HS-5 (cell line): ENCODE measurements around the gene BBOF1.

Source experiments
- DNase-seq: peaks from one replicate; pipeline ENCODE4 v3.0.0-alpha.2; 2012; ENCODE audit warnings: low read depth

BBOF1 gene

DNA sequence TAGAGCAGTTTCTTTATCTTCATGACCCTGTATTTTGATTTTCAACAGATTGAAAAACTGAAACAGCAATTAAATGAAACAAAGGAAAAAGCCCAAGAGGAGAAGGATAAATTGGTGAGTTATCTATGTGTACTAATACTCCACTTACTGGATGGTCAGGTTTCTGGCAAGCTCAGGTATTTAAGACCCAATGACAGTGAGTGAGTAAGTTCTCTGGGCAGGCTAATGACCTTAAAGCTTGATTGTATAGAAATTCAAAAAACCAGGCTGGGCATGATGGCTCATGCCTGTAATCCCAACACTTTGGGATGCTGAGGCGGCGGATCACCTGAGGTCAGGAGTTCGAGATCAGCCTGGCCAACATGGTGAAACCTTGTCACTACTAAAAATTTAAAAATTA, 10.0 kb downstream of the BBOF1 start:
- no peak for DNase-seq

DNA sequence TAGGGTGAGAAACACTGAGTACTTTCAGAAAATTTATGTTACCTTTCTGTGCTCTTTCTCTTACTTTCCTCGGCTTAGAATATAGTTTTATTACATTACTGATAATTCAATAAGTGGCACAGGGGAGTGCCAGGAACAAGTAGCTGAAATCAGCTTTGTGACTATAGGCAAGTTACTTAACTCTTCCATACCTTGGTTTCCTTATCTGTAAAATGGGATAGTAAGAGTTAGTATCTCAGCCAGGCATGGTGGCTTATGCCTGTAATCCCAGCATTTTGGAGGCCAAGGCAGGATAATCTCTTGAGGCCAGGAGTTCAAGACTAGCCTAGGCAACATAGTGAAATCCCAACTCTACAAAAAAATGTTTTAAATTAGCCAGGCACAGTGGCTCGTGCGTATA, 15.4 kb downstream of the BBOF1 start:
- DNase-seq, result no peak

DNA sequence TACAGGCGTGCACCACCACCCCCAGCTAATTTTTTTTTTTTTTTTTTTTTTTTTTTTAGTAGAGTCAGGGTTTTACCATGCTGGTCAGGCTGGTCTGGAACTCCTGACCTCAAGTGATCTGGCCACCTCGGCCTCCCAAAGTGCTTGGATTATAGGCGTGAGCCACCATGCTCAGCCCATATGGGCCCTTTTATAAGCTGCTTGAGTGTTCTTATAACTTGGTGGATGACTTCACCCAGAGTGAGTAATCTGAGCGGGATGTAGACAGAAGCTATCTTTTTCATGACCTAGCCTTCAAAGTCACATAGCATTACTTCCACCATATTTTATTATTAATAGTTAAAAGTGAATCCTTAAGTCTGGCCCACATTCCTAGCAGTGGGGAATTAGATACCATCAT, 16.4 kb downstream of the BBOF1 start:
- DNase-seq, result peak; percentile 38

DNA sequence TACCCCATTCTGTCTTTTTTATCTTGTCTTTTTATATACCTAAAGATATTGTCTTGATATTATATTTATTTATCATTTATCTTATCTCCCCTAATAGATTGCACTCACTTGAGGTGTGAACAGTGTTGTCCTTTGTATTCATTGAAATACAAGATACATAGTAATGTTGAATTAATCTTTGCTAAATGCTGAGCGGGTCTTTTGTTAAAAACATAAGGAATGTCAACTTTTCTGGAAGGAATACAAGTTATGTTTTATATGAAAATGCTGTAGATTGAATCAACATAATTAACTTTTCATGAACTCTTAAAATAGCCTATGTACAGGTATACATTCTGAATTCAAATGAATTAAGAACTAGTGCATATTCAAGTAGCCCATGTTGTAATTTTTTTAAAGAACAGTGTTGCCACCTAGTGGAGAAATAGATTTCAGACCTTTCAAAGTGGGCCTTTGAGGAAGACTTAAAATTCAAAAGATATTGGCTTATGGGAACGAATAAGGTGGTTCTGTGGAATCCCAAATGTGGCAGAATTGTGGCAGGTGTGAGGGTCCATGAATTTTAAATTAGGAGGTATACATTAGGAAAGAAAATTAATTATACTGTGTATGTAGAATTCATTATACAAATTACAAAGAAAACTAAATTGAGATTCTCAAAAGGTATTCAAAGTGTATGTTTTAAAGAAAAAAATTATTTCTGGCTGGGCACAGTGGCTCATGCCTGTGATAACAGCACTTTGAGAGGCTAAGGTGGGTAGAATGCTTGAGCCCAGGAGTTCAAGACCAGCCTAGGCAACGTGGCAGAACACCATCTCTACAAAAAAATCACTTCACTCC, 19.1 kb downstream of the BBOF1 start:
- peak; percentile 34 for DNase-seq

DNA sequence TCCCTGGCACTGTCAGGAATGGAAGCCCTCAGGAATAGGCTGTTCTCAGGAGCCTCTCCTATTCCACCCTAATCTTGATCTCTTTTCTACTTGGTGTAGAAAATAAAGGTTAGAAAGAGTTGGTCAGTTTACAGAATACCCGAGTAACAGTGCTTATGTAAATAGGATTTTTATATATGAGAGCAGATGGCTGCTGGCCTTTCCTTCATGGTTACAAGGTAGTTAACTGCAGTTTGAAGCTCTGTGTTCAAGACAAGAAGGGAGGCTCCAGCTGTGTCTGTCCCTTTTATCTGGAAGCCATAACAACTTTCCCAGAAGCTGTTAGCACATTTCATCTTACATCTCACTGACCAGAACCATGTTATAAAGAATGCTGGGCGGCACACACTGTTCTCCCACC, 23.1 kb downstream of the BBOF1 start:
- DNase-seq, result no peak

DNA sequence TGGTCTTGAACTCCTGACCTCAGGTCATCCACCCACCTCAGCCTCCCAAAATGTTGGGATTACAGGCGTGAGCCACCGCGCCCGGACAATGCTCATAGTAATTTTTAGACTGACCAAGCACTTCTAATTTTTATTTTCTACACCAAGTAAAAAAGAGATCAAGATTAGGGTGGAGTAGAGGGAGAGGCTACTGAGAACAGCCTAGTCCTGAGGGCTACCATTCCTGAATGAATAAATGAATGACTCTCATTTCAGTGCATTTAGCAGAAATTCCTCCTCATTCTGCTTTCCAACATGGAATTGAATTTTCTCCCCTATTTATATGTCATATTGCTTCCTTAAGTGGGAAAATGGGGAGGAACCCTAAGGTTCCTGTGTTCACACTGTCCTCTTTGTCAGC, 26.4 kb downstream of the BBOF1 start:
- DNase-seq, result no peak

DNA sequence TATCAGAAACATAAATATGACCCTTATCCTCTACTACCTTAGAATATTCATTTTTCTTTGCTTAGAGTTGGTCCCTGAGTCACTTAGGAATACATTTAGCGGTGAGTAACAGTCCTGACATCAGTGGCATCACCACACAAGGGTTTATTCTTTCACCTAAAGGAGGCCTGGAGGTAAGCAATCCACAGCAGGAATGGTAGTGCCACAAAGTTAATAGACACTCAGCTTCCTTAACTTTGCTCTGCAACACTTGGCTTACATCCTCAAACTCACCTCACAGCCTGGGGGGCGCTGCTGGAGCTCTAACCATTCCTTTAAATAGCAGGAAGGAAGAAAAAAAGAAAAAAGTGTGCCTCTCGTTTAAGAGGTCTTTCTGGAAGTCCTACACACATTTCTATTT, 29.1 kb downstream of the BBOF1 start:
- DNase-seq, result no peak

DNA sequence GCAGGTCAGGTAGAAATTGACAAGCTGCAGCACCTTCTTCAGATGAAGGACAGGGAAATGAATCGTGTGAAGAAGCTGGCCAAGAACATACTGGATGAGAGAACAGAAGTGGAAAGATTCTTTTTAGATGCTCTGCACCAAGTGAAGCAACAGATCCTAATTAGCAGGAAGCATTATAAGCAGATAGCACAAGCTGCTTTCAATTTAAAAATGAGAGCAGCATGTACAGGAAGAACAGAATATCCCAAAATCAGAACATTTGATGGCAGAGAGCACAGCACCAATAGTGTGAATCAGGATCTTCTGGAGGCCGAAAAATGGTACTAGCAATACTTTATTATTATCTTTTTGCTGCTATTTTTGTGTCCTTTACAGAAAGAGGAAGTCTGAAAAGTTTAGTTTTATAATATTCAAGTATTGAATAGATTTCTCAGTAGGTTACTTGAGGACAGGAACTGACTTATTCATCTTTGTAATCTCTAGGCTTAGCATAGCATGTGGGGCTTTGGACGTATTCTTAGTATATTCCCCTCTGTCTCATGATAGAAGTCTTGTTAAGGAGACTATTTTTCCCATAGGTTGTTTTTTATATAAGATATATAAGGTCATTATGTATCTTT, 30.8 kb downstream of the BBOF1 start:
- no peak for DNase-seq

DNA sequence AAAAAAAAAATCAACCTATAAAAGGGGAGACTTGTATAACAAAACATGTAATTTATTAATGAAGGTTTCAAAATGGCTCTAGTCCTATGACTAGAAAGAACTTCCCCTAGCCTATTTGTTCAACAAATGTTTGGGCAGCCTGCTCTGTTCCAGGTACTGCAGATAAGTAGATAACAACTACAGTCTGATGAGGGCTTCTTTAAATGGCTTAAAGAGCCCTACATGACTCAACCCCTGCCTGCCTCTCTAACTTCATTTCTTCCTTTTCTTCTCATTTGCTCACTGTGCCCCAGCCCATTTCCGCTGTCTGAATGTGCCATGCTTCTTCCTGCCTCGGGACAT, 43.6 kb downstream of the BBOF1 start:
- DNase-seq, result no peak

DNA sequence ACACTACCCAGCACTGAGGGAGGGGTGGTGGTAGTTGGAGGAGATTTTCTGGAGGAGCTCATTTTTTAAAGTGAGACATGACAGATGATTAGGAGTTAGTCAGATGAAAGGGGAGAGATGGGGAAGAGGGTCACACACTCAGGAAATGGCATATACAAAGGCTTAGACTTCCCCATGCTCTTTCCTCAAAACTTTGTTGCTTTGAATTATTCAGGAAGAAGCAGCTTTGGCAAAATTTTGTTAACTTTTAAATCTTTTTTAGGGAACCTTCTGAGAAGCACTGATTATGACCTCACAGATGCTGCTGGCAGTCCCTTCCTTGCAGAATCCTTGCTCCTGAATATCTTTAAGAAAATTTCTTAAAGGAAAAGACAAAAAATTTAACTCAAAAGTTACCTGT, 45.3 kb downstream of the BBOF1 start:
- DNase-seq, result no peak

DNA sequence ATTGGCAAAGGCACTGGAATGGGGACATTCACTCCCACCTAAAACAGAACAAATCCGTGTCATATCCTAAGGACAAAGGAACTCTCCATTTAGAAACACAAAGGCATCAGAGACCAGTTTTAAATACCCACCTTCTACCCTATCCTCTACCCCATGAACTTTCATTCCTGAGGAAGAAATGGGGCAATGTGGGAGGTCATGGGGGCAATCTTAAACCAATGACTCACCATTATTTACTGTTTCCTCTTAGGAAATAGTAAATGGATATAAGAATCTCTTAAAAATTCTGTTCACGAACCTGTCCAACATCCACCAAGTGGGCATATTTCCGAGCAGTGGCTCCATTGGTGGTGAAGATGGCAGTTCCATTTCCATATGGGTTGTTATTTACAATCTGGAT, 45.7 kb downstream of the BBOF1 start:
- no peak for DNase-seq

DNA sequence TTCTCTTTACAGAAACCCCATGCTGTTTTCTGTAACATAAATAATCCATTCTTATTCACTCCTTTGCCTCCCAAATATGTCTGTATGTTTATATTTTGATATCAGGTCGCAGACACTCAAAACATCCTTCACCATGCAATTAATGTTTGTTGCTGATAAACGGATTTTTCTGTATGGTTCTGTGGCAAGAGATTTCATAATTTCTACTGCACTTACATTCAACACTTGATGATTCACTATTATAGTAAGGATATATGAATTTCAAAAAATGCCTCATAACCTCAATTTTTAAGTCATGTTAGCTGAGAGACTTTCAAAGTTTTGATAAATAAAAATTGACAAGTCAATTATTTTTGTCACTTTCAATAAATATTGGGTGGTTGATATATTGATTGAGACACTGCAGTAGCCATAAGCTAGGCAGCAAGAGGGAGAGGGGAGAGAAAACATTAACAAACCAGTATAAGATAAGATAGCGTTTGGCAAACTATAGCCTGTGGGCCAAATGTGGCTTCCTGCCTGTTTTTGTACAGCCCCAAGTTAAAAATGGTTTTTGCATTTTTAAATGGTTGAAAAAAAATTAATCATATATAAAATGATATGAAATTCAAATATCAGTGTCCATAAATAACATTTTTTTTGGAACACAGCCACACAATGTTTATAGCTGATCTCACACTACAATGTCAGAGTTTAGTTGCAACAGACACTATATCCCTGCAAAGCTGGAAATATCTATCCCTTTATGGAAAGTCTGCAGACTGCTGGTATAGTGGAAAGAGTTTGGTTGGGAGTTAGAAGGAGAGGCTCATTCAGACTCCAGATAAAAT, 46.8 kb downstream of the BBOF1 start:
- no peak for DNase-seq

DNA sequence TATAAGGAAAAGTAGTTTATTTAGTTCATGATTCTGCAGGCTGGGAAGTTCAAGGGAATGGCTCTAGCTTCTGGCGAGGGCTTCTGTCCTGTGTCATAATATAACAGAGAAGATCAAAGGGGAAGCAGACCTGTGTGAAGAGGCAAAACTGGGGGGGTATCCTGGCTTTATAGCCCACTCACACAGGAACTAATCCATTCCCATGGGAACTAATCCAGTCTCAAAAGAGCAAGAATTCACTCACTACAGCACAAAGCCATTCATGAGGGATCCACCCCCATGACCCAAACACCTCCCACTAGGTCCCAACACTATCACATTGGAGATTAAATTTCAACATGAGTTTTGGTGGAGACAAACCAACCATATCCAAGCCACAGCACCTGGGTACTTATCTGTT, 58.3 kb downstream of the BBOF1 start:
- DNase-seq, result no peak

DNA sequence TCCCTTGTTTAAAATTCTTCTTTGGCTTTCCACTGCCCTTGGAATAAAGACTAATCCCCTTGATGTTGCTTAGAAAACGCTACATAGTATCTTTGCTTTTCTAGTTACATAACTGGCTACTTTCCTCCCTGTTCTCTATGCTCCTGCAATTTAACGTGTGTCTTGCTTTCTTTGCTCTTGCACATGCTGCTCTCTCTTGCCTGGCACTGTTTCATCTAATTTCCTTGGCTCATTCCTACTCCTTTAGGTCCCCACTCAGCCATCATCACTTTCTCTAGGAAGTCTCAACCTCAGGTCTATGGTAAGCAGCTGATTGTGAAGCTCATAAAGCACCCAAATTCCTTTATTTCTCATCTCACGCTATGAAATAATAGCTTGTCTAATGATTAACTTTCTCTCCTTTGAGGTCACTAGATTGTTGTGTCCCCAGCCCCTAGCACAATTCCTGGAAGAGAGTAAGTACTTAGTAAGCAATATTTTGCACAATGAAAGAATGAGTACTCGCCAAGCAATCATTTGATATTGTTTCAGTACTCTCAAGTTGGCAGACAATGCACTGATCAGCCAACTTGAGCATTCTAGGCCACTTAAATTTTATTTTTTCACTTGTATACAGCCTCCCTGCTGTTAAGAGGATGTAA, 61.8 kb downstream of the BBOF1 start:
- no peak for DNase-seq

DNA sequence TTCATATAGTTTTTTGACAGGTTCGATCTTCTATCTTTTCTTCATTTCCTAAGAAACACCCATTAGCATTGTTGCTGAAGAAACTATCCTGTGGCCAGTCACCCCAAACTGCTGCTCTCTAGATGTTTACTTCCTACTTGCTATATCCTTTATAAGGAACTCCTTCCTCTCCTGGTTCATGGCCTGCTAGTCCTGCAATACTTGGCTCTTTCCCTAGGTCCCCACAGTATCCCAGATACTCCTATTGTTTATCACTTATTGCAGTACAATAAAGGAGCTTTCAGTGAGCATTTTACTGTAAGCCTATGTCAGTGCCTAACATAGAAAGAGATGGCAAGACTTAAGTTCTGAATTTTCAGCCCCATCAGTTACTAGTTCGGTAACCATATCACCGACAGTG, 62.3 kb downstream of the BBOF1 start:
- no peak for DNase-seq

DNA sequence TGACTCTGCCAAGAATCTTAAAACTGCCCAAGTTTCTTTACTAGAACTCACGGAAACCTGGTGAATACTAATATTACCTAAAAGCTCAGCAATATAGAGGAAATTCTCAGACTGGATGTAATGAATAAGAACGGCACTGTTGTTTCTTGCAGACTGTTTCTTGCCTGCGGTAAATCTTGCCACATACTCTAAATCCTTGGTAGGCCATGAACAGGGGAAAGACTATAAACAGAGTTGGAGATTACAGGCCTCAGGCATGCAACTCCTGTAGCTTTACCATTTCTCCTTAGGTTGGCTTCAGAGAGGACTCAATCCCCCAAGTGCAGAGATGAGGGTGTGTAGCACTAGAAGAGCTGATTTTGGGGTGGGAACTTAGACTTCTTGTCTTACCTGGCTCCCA, 64.0 kb downstream of the BBOF1 start:
- no peak for DNase-seq

DNA sequence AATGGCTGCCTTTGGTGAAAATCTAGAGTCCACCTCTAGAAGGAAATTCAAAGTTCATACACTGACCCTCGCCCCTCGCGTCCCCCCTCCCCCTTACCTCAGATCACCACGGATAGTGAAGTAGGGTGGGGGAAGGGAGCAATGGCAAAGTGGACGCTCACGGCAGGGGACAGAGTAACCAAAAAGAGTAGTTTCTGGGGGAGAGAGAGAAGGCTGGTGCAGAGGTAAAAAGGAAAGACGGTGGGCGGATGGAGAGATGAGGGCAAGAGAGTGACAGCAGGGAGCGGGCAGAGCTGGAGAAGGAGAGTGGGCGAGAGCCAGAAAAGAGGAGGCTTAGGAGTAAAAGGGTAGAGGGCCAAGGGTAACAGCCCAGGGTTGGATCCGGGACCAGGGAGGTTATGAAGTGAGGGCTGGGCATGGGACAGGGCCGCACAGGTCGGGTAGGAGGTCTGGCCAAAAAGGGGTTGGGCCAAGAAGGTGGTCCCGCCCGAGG, 64.7 kb downstream of the BBOF1 start:
- no peak for DNase-seq

DNA sequence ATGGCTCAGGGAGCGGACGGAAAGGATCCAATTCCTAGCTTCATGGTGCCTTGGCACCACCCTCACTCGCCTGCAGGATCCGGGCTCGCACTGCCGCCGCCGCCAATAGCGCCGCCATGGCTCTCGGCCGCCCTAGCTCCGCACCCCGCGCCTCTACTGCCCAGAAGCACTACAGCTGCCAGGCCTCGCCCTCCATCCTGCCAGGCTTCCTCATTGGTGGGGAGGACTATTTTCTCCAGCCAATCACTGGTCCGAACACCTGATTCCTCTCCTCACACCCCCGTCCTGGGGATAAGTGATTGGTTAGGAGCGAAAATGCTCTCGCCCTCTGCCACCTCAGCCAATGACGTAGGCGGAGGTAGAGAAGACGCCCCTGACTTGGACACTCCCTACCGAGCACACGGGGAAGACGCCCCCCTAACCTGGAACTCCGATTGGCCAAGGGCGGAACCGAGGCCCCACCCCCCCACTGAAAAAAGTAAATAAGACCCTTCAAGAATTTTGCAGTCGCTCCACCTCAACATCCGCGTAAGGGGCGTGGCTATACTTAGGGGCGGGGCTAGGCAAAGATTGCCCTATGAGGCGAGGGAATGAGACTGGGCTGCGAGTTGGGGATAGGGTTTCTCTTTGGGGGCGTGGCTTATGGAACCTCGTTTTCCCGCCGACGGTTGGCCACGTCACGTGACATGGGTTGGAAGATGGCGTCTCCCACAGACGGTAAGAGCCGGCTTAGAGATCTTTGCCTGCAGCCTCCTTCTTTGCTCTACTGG, 65.3 kb downstream of the BBOF1 start, which contains the start of the genes ALDH6A1 and LIN52:
Gene ALDH6A1 (minus strand): TSS at position 177 of the 770 bp plus-strand sequence. CDS start 59 bp downstream, at position 118.
Gene LIN52 (plus strand): TSS at position 680 of the 770 bp plus-strand sequence. CDS start 19 bp downstream, at position 699.
- peak; percentile 99 for DNase-seq

DNA sequence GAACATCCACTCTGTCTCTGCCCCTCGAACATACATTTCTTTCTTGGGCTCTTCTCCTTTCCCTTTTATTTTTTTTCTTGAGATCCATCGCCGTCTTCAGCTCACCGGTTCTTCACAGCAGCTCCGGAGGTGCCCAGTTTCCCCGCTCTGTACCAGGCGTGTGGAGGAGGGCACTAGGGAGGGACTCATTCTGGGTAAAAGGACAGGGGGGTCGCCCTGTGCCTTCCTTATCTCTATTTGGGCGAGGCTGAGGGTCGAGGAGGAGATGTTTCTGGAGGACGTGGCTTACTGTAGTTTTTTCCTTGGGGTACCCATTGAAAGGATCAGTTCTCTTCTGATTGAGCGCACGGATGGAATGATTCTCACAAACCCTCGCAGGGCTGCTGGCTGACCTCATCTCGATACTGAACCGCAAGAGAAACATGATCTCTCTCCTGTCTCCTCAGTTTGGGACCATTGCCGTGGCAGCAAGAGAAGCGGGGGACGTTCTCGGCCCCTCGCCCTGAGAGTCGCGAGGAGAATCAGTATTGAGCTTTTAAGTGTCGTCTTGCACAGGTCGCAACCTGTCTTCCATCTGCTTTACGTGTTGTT, 66.0 kb downstream of the BBOF1 start:
- no peak for DNase-seq

DNA sequence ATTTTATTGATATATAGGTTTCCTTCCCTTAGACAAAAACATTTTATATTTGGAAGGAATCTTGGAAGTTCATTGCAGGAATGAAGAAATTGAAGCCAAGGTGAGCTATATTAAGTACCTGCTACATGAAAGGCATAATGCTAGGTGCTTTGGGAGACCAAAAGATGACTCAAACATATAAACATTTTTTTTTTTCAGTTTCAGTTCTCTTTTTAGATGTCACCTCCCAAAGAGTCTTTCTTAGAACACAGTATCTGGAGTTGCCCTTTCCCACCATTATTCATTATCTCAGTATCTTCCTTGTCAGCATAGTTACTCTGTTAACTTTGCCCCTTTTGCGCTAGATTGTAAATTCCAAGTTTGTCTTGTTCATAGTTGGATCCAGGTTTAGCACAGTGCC, 66.7 kb downstream of the BBOF1 start:
- no peak for DNase-seq
